Mononuclear cell (primary cell): ENCODE data around the gene SNX7. TPM values are rescaled to one million over a fixed set of nuclear protein-coding genes. Genes with fewer than 3 reads are reported as not detected.

ENCODE experiments used
- H3K27me3 ChIP-seq: 2 replicates; pipeline ENCODE4 v1.6.0; 2011; ENCODE audit warnings: low read length, control low read depth; ENCODE audit not compliant: insufficient read depth
- H3K4me1 ChIP-seq: 2 replicates; pipeline ENCODE4 v1.5.1; 2011; ENCODE audit warnings: mild to moderate bottlenecking, low read length, control low read depth; ENCODE audit not compliant: insufficient read depth
- H3K4me3 ChIP-seq: 2 replicates; pipeline ENCODE4 v1.5.1; 2011; ENCODE audit warnings: mild to moderate bottlenecking, low read length, moderate library complexity
- H3K9me3 ChIP-seq: 2 replicates; pipeline ENCODE4 v1.5.1; 2011; ENCODE audit warnings: low read depth, mild to moderate bottlenecking, control low read depth, low read length
- total RNA-seq: library from RNA; depleted of rRNA; stranded (reverse); fragments of >200 nt; gene quantifications from one replicate; pipeline ENCODE4 v1.2.3, GENCODE V29; 2012

The SNX7 gene
- total RNA-seq, 1 donor = 0.42 TPM

GRCh38 chr1:98709906-98710305 is 48.4 kb downstream of the SNX7 start:
- Histone ChIP-seq H3K4me1 (no peaks in the 10 kb centered on the region), H3K9me3 (no peaks in the 10 kb centered on the region), H3K27me3 (no peaks in the 10 kb centered on the region), H3K4me3 (no peak overlapping the region)

GRCh38 chr1:98723574-98723973 is 62.1 kb downstream of the SNX7 start:
- no peaks in the 10 kb centered on the region for H3K27me3 ChIP-seq
- H3K4me3 ChIP-seq = no peak overlapping the region
- H3K4me1 ChIP-seq = no peaks in the 10 kb centered on the region

GRCh38 chr1:98732985-98733781 is 71.7 kb downstream of the SNX7 start:
- H3K4me3 ChIP-seq = no peak overlapping the region
- H3K27me3 ChIP-seq = no peaks in the 10 kb centered on the region
- no peaks in the 10 kb centered on the region for H3K4me1 ChIP-seq
- no peaks in the 10 kb centered on the region for H3K9me3 ChIP-seq

More at GRCh38 chr1:98723574-98723973, 62.1 kb downstream of the SNX7 start:
- no peaks in the 10 kb centered on the region for H3K9me3 ChIP-seq

GRCh38 chr1:98733782-98734112 is 72.2 kb downstream of the SNX7 start:
- Histone ChIP-seq H3K4me1 (no peaks in the 10 kb centered on the region), H3K9me3 (no peaks in the 10 kb centered on the region), H3K4me3 (no peak overlapping the region), H3K27me3 (no peaks in the 10 kb centered on the region)

- H3K9me3 ChIP-seq = no peaks in the 10 kb centered on the region
- no peaks in the 10 kb centered on the region for H3K27me3 ChIP-seq
- H3K4me3 ChIP-seq = no peak overlapping the region
- no peaks in the 10 kb centered on the region for H3K4me1 ChIP-seq
These were observed 74.2 kb downstream of the SNX7 start for GRCh38 chr1:98735756-98736155.

GRCh38 chr1:98737835-98738234 is 76.3 kb downstream of the SNX7 start:
- Histone ChIP-seq H3K4me1 (no peaks in the 10 kb centered on the region), H3K9me3 (no peaks in the 10 kb centered on the region), H3K27me3 (no peaks in the 10 kb centered on the region), H3K4me3 (no peak overlapping the region)

- H3K4me3 ChIP-seq = no peak overlapping the region
- H3K27me3 ChIP-seq = no peaks in the 10 kb centered on the region
- H3K9me3 ChIP-seq = no peaks in the 10 kb centered on the region
- H3K4me1 ChIP-seq = no peaks in the 10 kb centered on the region
These were observed 78.2 kb downstream of the SNX7 start for GRCh38 chr1:98739762-98740161.

GRCh38 chr1:98741164-98741563 is 79.6 kb downstream of the SNX7 start:
- Histone ChIP-seq H3K27me3 (no peaks in the 10 kb centered on the region), H3K9me3 (no peaks in the 10 kb centered on the region), H3K4me1 (no peaks in the 10 kb centered on the region), H3K4me3 (no peak overlapping the region)

- H3K4me1 ChIP-seq = no peaks in the 10 kb centered on the region
- H3K9me3 ChIP-seq = no peaks in the 10 kb centered on the region
- H3K27me3 ChIP-seq = no peaks in the 10 kb centered on the region
These were observed 87.7 kb downstream of the SNX7 start for GRCh38 chr1:98749152-98749756.

GRCh38 chr1:98754176-98754575 is 92.7 kb downstream of the SNX7 start:
- H3K27me3 ChIP-seq = no peaks in the 10 kb centered on the region
- H3K4me3 ChIP-seq = no peak overlapping the region
- H3K9me3 ChIP-seq = no peaks in the 10 kb centered on the region
- H3K4me1 ChIP-seq = no peaks in the 10 kb centered on the region

More at GRCh38 chr1:98749152-98749756, 87.7 kb downstream of the SNX7 start:
- H3K4me3 ChIP-seq = no peak overlapping the region

GRCh38 chr1:98761219-98761865 is 99.8 kb downstream of the SNX7 start:
- no peak overlapping the region for H3K4me3 ChIP-seq
- no peaks in the 10 kb centered on the region for H3K27me3 ChIP-seq
- peaks cover 4% of the 10 kb centered on the region for H3K4me1 ChIP-seq
- H3K9me3 ChIP-seq = no peaks in the 10 kb centered on the region

GRCh38 chr1:98763488-98764150 is 102.1 kb downstream of the SNX7 start:
- H3K27me3 ChIP-seq = no peaks in the 10 kb centered on the region
- no peak overlapping the region for H3K4me3 ChIP-seq
- peaks cover 4% of the 10 kb centered on the region for H3K4me1 ChIP-seq
- H3K9me3 ChIP-seq = no peaks in the 10 kb centered on the region

GRCh38 chr1:98764485-98764884 is 103.0 kb downstream of the SNX7 start:
- H3K4me1 ChIP-seq = peaks cover 4% of the 10 kb centered on the region

GRCh38 chr1:98766255-98766654 is 104.7 kb downstream of the SNX7 start:
- Histone ChIP-seq H3K27me3 (no peaks in the 10 kb centered on the region), H3K4me1 (peaks cover 4% of the 10 kb centered on the region), H3K4me3 (no peak overlapping the region), H3K9me3 (no peaks in the 10 kb centered on the region)

More at GRCh38 chr1:98764485-98764884, 103.0 kb downstream of the SNX7 start:
- no peaks in the 10 kb centered on the region for H3K9me3 ChIP-seq
- no peak overlapping the region for H3K4me3 ChIP-seq
- no peaks in the 10 kb centered on the region for H3K27me3 ChIP-seq

- H3K4me3 ChIP-seq = no peak overlapping the region
- peaks cover 4% of the 10 kb centered on the region for H3K4me1 ChIP-seq
- H3K9me3 ChIP-seq = no peaks in the 10 kb centered on the region
- peaks cover 3% of the 10 kb centered on the region for H3K27me3 ChIP-seq
These were observed 107.6 kb downstream of the SNX7 start for GRCh38 chr1:98769162-98769561.
